Nucleus accumbens (tissue), 56 donors: ENCODE measurements around the gene PRKRA.
"Not testable (repeated sequence)": the region's sequence is repeated elsewhere in the genome, so short reads cannot be mapped to it uniquely, and the experiment has no call there.

Source experiments
- DNase-seq, 56 donors: peaks; one replicate each; lab custom pipeline; 2025; lab: John Stamatoyannopoulos, UW

Gene PRKRA

DNA sequence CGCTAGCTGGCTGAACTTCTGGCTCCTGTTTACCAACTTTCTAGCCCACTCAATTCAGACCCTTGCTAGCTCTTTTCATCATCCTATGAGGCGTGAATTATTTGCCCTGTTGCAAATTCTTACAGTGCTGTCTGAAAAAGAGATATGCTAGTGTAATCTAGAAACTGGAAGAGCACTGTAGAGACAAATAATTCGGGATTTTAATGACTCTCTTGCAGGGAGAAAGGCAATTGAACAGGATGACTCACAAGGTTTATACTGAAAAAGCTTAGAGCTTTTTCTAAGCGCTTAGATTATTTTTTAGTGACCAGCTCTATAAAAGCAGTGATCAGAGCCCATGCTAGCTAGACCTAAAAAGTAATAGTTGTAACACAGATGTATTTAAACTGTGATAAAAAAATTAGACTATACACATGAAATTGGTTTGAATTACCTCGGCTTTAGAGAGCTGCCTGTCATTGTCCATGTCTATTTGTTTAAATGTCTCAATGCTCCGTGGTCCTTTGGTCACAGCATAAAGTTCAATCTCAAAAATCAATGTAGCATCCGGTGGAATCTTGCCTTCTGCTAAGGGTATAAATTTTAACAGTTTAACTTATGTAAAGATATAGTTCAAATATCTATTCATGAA lies 18.4 kb upstream of the PRKRA start:
- no peak for DNase-seq

GRCh38 chr2:178457390-178457886 lies 6.5 kb upstream of the PRKRA start:
- DNase-seq, result no peak

DNA sequence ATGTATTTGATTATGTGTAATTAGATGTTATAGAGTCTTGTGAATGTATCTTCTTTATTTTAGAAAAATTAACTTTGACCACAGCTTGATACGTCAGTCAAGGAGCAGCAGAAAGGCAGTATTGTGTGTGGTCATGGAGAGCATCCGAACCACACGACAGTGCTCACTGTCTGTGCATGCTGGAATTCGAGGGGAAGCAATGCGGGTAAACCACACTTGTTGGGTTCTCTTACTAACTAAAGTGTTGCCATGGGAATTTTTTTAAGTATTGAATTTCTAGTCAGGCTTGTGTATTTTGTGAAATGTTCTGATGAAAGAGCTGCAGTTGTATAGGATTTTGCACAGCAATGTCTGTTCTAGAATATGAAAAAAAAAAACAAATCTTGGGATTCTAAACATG lies 5.0 kb upstream of the PRKRA start:
- DNase-seq, result no peak

DNA sequence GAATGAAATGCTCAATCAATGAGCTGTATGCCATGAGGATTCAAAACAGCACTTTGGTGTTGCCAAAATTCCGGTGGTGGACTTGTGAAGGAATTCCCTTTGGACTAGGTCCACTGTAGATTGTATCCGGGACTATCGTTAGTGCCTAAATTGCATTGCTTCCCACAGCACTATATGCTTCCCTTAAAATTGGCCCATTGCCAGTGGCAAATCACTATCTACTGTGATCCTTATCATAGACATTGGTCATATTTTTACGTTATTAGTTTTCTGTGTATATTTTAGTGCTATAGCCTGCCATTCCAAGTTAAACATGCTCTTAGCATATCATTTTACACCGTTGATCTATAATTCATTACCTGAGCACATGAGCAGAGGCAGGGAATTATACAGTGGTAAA lies 1.9 kb upstream of the PRKRA start:
- DNase-seq, result no peak

GRCh38 chr2:178452334-178452733 lies 1.4 kb upstream of the PRKRA start:
- no peak for DNase-seq

- peak in 6 of 56 donors; percentile 52 to 80 (median 64) for DNase-seq
Measured at GRCh38 chr2:178450524-178450773, 526 bp downstream of the PRKRA start.

DNA sequence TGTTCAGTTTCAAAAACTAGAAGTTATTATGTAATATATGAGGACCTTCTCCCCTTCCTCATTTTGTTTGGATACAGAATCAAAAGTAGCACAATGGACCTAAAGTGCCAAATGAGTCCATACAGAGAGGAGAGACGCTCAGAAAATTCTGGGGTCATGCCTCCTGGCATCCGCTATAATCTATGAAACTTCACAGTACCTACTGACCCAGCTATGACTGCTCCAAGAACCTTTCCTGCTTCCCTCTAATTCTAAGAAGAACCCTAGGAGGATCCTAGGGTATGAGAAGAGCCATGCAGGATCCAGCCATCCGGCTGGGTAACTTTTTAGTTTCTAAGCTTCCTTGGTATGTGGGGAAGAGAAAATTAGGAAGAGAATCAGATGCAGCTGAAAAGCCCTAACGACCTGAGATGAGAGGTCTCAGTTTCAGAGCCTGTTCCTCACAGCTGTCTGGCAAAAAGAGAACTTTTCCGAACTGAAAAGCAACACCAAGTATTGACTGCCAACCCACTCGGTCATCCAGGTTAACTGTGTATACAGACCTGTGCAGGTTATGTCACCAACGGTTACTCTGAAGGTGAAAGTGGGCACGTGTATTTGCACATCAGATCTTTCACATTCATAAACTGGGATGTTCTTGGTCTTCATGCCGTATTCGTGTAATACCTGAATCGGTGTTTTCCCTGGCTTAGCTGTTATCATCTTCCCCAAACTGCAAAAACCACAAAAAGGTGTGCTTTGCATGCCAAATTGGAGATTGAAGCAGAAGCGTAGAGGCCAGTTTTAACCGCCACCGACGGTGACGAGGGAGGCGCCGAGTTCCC lies 1.1 kb downstream of the PRKRA start:
- peak in 1 of 56 donors; percentile 30 for DNase-seq

DNA sequence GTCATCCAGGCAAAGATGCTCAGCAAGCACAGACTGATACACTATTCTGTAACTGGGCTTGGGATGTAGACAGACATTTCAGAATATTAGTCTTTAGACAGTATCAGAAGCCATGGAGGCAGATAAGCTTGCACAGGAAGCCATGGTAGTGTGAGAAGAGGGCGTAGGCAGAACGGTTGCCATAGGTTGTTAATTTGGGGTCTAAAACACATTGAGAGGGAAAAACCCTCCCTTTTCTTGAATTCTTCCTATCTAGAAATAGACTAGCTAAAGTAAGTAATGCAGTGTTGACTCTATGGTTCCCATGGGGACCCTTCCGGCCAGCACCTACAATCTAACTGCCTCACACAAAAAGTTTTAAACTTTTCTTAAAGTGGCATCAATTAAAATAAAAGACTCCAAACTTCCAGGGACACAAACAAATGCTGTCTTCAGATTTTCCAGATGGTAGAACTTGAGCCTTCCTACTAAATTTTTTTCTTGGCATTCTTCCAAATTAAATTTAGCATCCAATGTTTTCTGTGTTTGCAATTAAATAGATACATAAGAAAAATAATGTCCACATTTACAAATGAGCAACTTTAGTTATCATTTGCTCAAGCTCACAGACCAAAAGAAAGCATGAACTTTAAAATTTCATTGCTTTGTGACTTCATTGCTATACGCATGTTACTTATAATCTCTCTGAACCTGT lies 1.9 kb downstream of the PRKRA start:
- DNase-seq, result no peak

DNA sequence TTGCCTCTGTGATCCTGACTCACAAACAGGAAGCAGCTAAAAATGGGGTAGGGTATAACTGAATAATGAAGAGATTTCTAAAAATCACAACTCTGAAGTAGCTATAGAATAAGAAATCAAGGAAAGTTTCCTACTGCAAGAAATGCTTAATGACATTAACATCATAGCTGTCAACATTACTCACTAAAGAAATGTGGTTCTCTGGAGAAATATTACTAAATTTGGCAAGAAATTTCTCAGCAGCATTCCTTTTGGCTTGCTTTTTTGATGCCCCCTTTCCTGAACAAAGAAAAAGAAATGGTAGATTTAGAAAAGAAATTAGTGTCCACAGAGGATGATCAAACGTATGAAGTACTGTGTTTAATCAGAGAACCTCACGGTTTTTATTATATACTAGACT lies 9.5 kb downstream of the PRKRA start:
- no peak for DNase-seq

DNA sequence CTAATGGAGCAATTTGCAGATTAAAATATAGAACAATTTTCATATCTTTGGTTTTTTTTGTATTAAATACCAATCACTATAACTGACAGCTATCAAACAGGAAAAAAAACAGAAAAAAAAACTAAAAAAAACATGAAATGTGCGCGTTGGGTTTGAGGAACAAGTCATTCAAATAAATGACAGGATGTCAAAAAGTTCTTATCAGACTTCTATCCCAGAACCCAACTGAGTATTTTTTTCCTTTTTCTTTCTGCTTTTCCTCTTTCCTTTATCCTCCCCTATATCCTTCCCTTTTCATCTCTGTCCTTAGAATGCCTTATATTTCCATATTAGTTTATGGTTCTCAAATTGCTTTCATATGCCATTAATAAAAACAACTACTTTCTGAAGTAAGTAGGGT lies 14.3 kb downstream of the PRKRA start:
- no peak for DNase-seq

- DNase-seq, result no peak
Measured at GRCh38 chr2:178429336-178429735, 21.6 kb downstream of the PRKRA start.

- no peak for DNase-seq
Measured at GRCh38 chr2:178428396-178428806, 22.6 kb downstream of the PRKRA start.

GRCh38 chr2:178427458-178427857 lies 23.5 kb downstream of the PRKRA start:
- no peak for DNase-seq

- no peak for DNase-seq
Measured at GRCh38 chr2:178426388-178426787, 24.6 kb downstream of the PRKRA start.

DNA sequence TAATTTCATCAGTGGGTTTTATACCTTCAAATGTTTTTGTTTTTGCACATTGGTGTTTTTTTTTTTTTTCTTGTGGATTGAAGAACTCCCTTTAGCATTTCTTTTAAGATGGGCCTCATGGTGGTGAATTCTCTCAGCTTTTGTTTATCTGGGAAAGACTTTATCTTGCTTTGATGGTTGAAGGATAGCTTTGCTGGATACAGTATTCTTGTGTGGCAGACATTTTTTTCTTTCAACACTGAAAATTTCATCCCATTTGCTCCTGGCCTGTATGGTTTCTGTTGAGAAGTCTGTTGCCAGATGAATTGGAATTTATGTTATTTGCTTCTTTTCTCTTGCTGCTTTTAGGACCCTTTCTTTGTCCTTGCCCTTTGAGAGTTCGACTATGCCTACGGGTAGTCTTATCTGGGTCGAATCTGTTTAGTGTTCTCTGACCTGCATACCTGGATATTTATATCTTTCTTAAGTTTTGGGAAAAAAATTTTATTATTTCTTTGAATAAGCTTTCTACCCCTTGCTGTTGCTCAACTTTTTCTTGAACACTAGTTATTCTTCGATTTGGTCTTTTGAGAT lies 25.6 kb downstream of the PRKRA start:
- DNase-seq, result no peak

- not testable (repeated sequence) for DNase-seq
Measured at GRCh38 chr2:178423746-178424145, 27.2 kb downstream of the PRKRA start.

- DNase-seq, result no peak
Measured at GRCh38 chr2:178422097-178422496, 28.9 kb downstream of the PRKRA start.

GRCh38 chr2:178420463-178420999 lies 30.4 kb downstream of the PRKRA start:
- no peak for DNase-seq

- no peak for DNase-seq
Measured at GRCh38 chr2:178419123-178419522, 31.9 kb downstream of the PRKRA start.

DNA sequence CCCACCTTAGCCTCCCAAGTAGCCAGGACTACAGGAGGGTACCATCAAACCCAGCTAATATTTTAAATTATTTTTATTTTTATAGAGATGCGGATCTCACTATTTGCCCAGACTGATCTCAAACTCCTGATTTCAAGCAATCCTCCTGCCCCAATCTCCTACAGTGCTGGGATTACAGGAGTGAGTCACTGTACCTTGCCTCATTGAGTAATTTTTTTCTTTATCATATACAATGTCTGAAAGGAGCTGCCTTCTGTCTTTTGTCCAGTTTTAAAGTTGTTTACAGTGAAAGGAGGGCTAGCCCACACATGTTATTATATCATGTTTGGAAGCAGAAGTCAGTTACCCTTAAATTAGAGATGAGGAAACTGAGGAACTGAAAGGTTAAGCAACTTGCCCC lies 32.5 kb downstream of the PRKRA start:
- DNase-seq, result no peak

- DNase-seq, result no peak
Measured at GRCh38 chr2:178417916-178418315, 33.1 kb downstream of the PRKRA start.
